ENCODE results near the gene CCDC171.
"Not testable (repeated sequence)": the region's sequence is repeated elsewhere in the genome, so short reads cannot be mapped to it uniquely, and the experiment has no call there.

Gene CCDC171

GRCh38 chr9:15696979-15697378, 144.1 kb downstream of the CCDC171 start:
- no peak for DNase-seq (ENCODE audit: low read depth in 2 of 2)

GRCh38 chr9:15697446-15697851, 144.6 kb downstream of the CCDC171 start:
- DNase-seq (ENCODE audit: low read depth in 2 of 2) = no peak

GRCh38 chr9:15699876-15700559, 147.2 kb downstream of the CCDC171 start:
- not testable (repeated sequence) for DNase-seq (ENCODE audit: low read depth in 2 of 2)

- no peak for DNase-seq (ENCODE audit: low read depth in 2 of 2)
Observed at GRCh38 chr9:15707000-15707399, 154.2 kb downstream of the CCDC171 start.

GRCh38 chr9:15711531-15711930, 158.7 kb downstream of the CCDC171 start:
- DNase-seq (ENCODE audit: low read depth in 2 of 2) = no peak

- DNase-seq (ENCODE audit: low read depth in 2 of 2) = no peak
Observed at GRCh38 chr9:15711931-15712330, 159.1 kb downstream of the CCDC171 start.

- DNase-seq (ENCODE audit: low read depth in 2 of 2) = no peak
Observed at GRCh38 chr9:15714746-15715145, 161.9 kb downstream of the CCDC171 start.

GRCh38 chr9:15717290-15717967, 164.6 kb downstream of the CCDC171 start:
- DNase-seq (ENCODE audit: low read depth in 2 of 2) = no peak

GRCh38 chr9:15718423-15718822, 165.6 kb downstream of the CCDC171 start:
- no peak for DNase-seq (ENCODE audit: low read depth in 2 of 2)

- no peak for DNase-seq (ENCODE audit: low read depth in 2 of 2)
Observed at GRCh38 chr9:15720861-15721260, 168.0 kb downstream of the CCDC171 start.

- no peak for DNase-seq (ENCODE audit: low read depth in 2 of 2)
Observed at GRCh38 chr9:15722888-15723287, 170.0 kb downstream of the CCDC171 start.

GRCh38 chr9:15724016-15724415, 171.2 kb downstream of the CCDC171 start:
- DNase-seq (ENCODE audit: low read depth in 2 of 2) = no peak

- DNase-seq (ENCODE audit: low read depth in 2 of 2) = no peak
Observed at GRCh38 chr9:15724612-15725011, 171.8 kb downstream of the CCDC171 start.

GRCh38 chr9:15725953-15726352, 173.1 kb downstream of the CCDC171 start:
- no peak for DNase-seq (ENCODE audit: low read depth in 2 of 2)

GRCh38 chr9:15729507-15729906, 176.7 kb downstream of the CCDC171 start:
- no peak for DNase-seq (ENCODE audit: low read depth in 2 of 2)

GRCh38 chr9:15735083-15735857, 182.4 kb downstream of the CCDC171 start:
- no peak for DNase-seq (ENCODE audit: low read depth in 2 of 2)

- DNase-seq (ENCODE audit: low read depth in 2 of 2) = no peak
Observed at GRCh38 chr9:15736569-15736968, 183.7 kb downstream of the CCDC171 start.

GRCh38 chr9:15738011-15738410, 185.2 kb downstream of the CCDC171 start:
- DNase-seq (ENCODE audit: low read depth in 2 of 2) = no peak

GRCh38 chr9:15741015-15741414, 188.2 kb downstream of the CCDC171 start:
- DNase-seq (ENCODE audit: low read depth in 2 of 2) = no peak

GRCh38 chr9:15743512-15743911, 190.7 kb downstream of the CCDC171 start:
- DNase-seq (ENCODE audit: low read depth in 2 of 2) = no peak

- DNase-seq (ENCODE audit: low read depth in 2 of 2) = no peak
Observed at GRCh38 chr9:15744196-15744595, 191.4 kb downstream of the CCDC171 start.

GRCh38 chr9:15746905-15747304, 194.1 kb downstream of the CCDC171 start:
- no peak for DNase-seq (ENCODE audit: low read depth in 2 of 2)

- no peak for DNase-seq (ENCODE audit: low read depth in 2 of 2)
Observed at GRCh38 chr9:15755660-15756059, 202.8 kb downstream of the CCDC171 start.

Data from stimulated activated CD8-positive, alpha-beta memory T cell treated with anti-CD3 and anti-CD28 coated beads, Interleukin-2, amount 100 ng/mL, for 1 hour (primary cell).